T-helper 17 cell (primary cell): ENCODE data around the gene RASSF1. TPM values are rescaled to one million over a fixed set of nuclear protein-coding genes. Genes with fewer than 3 reads are reported as not detected.

Source experiments
- ATAC-seq: fragments of 150-1000 bp; cut with Tn5 transposase; 2 replicates; pipeline ENCODE4 v1.10.0; 2021; ENCODE audit warnings: mild to moderate bottlenecking, moderate library complexity
- DNase-seq, 3 donors: peaks; one replicate each; pipeline versions ENCODE4 v3.0.0 to v3.0.0-alpha.2; 2020 to 2021
- H3K9me3 ChIP-seq: one replicate; pipeline ENCODE4 v1.7.0; 2013; ENCODE audit warnings: low read length, mild to moderate bottlenecking; ENCODE audit not compliant: control insufficient read depth, poor library complexity, severe bottlenecking
- H3K27ac Mint-ChIP-seq: one replicate; pipeline ENCODE4 v1.8.0; 2022; ENCODE audit warnings: mild to moderate bottlenecking, moderate library complexity, mixed read lengths
- H3K27me3 Mint-ChIP-seq: one replicate; pipeline ENCODE4 v1.8.0; 2022; ENCODE audit warnings: mixed read lengths
- H3K36me3 Mint-ChIP-seq: one replicate; pipeline ENCODE4 v1.8.0; 2022; ENCODE audit warnings: low read depth, mixed read lengths
- H3K4me1 Mint-ChIP-seq: one replicate; pipeline ENCODE4 v1.8.0; 2022; ENCODE audit warnings: mild to moderate bottlenecking, mixed read lengths
- H3K4me3 Mint-ChIP-seq: one replicate; pipeline ENCODE4 v1.8.0; 2022; ENCODE audit warnings: mild to moderate bottlenecking, moderate library complexity, mixed read lengths
- total RNA-seq, 4 donors: library from RNA in 2 of 4; stranded (reverse) in 2 of 4; gene quantifications; one replicate each; pipeline ENCODE4 v1.2.3 and lab custom pipeline; 2022 to 2026

Gene RASSF1
- total RNA-seq, 2 donors from 2014 or later: 83.5 to 105 TPM

- no peaks in the 10 kb centered on the region for H3K27me3 Mint-ChIP-seq
- H3K4me1 Mint-ChIP-seq: peaks cover 34% of the 10 kb centered on the region
- DNase-seq (peak; percentile 70 to 75 (median 70)), ATAC-seq (peak; percentile 40)
- H3K9me3 ChIP-seq: no peaks in the 10 kb centered on the region
- peaks cover 2% of the 10 kb centered on the region for H3K36me3 Mint-ChIP-seq
- peak within 1 kb of the TSS; percentile 24 for H3K27ac Mint-ChIP-seq
- H3K4me3 Mint-ChIP-seq: peak within 1 kb of the TSS; percentile 85
Observed at GRCh38 chr3:50345586-50346234, 5.1 kb upstream of the RASSF1 start, which contains the start of gene ZMYND10. ZMYND10 (minus strand) TSS chr3:50345732; CDS start chr3:50345579, 153 bp downstream.

- Mint-ChIP-seq H3K27me3 (no peaks in the 10 kb centered on the region), H3K4me3 (peak overlapping the region; percentile 59), H3K27ac (no peak overlapping the region), H3K36me3 (peaks cover under 1% of the 10 kb centered on the region), H3K4me1 (peaks cover 28% of the 10 kb centered on the region)
- no peak for DNase-seq
- H3K9me3 ChIP-seq: no peaks in the 10 kb centered on the region
- no peak for ATAC-seq
Observed at GRCh38 chr3:50345008-50345407, 4.4 kb upstream of the RASSF1 start.

- DNase-seq (no peak), ATAC-seq (no peak)
- Mint-ChIP-seq H3K27me3 (no peaks in the 10 kb centered on the region), H3K27ac (peak overlapping the region; percentile 99), H3K4me1 (peaks cover 39% of the 10 kb centered on the region), H3K4me3 (no peak overlapping the region), H3K36me3 (peaks cover 4% of the 10 kb centered on the region)
- no peaks in the 10 kb centered on the region for H3K9me3 ChIP-seq
Observed at GRCh38 chr3:50342813-50343633, 2.4 kb upstream of the RASSF1 start.

- DNase-seq (no peak), ATAC-seq (no peak)
- peaks cover 40% of the 10 kb centered on the region for H3K4me1 Mint-ChIP-seq
- no peaks in the 10 kb centered on the region for H3K9me3 ChIP-seq
- no peaks in the 10 kb centered on the region for H3K27me3 Mint-ChIP-seq
- peak overlapping the region; percentile 99 for H3K27ac Mint-ChIP-seq
- H3K36me3 Mint-ChIP-seq: peaks cover 5% of the 10 kb centered on the region
- H3K4me3 Mint-ChIP-seq: peak overlapping the region; percentile 41
Observed at GRCh38 chr3:50341996-50342650, 1.5 kb upstream of the RASSF1 start.

DNA sequence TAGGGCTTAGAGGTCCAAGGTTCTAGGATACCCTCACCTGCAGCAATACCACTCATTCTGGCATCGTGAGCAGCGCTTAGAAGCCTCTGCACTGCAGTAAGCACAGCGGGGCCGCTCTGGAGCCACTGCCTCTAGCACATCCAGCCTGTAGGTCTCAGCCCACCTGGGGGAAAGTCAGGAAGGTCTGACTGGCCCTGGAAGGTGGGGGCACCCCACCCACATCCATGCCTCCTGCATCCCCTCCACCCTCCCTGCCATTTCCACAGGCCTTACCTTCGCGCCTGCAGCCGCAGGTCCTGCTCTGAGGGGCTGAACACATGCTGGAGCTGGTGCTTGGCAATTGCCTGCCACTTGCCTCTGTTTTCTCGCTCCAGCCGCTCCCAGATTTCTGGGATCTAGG lies 901 bp upstream of the RASSF1 start:
- Mint-ChIP-seq H3K4me1 (peaks cover 41% of the 10 kb centered on the region), H3K27me3 (no peaks in the 10 kb centered on the region), H3K27ac (peak overlapping the region; percentile 99), H3K4me3 (peak overlapping the region; percentile 97), H3K36me3 (peaks cover 5% of the 10 kb centered on the region)
- DNase-seq: no peak
- H3K9me3 ChIP-seq: no peaks in the 10 kb centered on the region
- ATAC-seq: no peak

- no peaks in the 10 kb centered on the region for H3K9me3 ChIP-seq
- ATAC-seq: no peak
- Mint-ChIP-seq H3K27me3 (no peaks in the 10 kb centered on the region), H3K4me1 (peaks cover 50% of the 10 kb centered on the region), H3K27ac (peak overlapping the region; percentile 99), H3K4me3 (peak overlapping the region; percentile 97), H3K36me3 (peaks cover 5% of the 10 kb centered on the region)
- DNase-seq: no peak
Observed at GRCh38 chr3:50340147-50340447, 539 bp downstream of the RASSF1 start.

DNA sequence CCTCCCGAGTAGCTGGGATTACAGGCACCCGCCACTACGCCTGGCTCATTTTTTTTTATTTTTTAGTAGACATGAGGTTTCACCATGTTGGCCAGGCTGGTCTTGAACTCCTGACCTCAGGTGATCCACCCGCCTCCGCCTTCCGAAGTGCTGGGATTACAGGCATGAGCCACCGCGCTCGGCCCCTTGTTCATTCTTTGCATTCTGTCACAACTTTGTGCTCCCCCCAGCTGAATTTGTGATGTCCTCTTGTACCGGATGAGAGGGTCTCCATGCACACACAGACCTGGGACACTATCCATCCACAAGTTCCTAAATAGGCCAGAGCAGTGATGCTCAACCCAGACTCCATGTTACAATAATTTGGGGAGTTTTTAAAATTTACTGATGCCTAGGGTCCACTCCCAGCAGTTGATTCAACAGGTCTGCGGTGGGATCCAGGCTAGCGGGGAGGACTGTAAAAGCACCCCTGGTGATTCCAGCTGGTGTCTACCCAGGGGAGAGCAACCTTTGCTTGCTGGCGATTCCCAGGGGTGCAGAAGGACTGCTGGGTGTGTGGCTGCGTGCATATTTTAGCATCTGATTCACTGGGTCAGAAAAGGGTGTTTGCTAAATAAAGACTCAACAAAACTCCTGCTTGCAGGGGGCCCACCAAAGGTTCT lies 1.0 kb downstream of the RASSF1 start:
- H3K4me3 Mint-ChIP-seq: peak overlapping the region; percentile 97
- H3K27me3 Mint-ChIP-seq: no peaks in the 10 kb centered on the region
- ATAC-seq (no peak), DNase-seq (no peak)
- H3K4me1 Mint-ChIP-seq: peaks cover 51% of the 10 kb centered on the region
- H3K9me3 ChIP-seq: no peaks in the 10 kb centered on the region
- H3K27ac Mint-ChIP-seq: peak overlapping the region; percentile 99
- H3K36me3 Mint-ChIP-seq: peaks cover 5% of the 10 kb centered on the region

DNA sequence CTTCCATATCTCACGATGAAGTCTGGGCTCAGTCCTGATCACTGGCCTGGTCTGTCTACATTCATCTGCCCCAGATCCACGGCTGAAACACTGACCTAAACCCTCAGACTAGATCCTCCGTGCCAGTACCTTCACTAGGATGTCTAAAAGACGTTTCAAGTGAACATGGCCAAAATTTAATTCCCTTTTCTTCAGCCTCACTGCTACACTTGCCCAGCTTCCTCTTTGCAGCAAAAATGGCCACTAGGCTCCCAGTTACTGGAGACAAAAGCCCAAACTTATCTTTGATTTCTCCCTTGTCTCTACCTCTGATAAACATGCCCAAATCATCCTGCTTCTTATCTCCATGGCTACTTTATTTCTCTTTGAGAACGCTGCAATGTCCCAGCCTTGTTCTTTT lies 1.7 kb downstream of the RASSF1 start:
- peaks cover 5% of the 10 kb centered on the region for H3K36me3 Mint-ChIP-seq
- no peaks in the 10 kb centered on the region for H3K27me3 Mint-ChIP-seq
- ATAC-seq (no peak), DNase-seq (no peak)
- H3K4me3 Mint-ChIP-seq: peak overlapping the region; percentile 97
- peak overlapping the region; percentile 99 for H3K27ac Mint-ChIP-seq
- H3K4me1 Mint-ChIP-seq: peaks cover 55% of the 10 kb centered on the region
- H3K9me3 ChIP-seq: no peaks in the 10 kb centered on the region

DNA sequence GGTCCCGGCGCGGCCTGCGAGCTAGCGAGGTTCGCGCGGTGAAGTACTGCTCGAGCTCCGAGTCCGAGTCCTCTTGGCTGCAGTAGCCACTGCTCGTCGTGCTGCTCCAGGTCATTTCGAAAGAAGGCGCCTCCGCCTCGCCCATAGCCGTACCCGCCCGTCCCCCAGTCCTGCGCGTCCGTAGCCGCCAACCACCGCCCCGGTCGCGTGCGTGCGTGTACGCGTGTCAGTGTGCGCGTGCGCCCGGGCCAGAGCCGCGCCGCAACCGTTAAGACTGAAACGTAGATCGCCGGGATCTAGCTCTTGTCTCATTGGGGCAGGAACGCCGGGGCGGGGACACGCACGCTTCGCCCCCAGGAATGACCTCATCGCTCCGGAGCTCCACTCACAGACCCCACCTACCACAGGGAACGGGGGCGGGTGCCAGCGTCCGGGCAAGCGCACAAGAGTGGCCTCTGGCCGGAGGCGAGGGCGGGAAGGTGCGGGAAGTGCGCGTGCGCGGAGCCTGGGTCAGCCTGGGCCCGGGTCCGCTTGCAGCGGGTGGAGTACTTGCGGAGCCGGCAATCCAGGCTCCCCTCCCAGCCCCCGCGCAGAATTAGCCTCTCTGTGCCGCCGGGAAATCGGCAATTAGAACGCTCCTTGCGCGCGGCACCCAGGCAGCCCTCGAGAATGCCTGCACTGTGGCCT lies 3.3 kb downstream of the RASSF1 start:
- peak overlapping the region; percentile 99 for H3K27ac Mint-ChIP-seq
- H3K4me3 Mint-ChIP-seq: peak overlapping the region; percentile 97
- peaks cover 56% of the 10 kb centered on the region for H3K4me1 Mint-ChIP-seq
- peaks cover 5% of the 10 kb centered on the region for H3K36me3 Mint-ChIP-seq
- peak; percentile 80 to 90 (median 85) for DNase-seq
- peak; percentile 81 for ATAC-seq
- no peaks in the 10 kb centered on the region for H3K9me3 ChIP-seq
- H3K27me3 Mint-ChIP-seq: no peaks in the 10 kb centered on the region

DNA sequence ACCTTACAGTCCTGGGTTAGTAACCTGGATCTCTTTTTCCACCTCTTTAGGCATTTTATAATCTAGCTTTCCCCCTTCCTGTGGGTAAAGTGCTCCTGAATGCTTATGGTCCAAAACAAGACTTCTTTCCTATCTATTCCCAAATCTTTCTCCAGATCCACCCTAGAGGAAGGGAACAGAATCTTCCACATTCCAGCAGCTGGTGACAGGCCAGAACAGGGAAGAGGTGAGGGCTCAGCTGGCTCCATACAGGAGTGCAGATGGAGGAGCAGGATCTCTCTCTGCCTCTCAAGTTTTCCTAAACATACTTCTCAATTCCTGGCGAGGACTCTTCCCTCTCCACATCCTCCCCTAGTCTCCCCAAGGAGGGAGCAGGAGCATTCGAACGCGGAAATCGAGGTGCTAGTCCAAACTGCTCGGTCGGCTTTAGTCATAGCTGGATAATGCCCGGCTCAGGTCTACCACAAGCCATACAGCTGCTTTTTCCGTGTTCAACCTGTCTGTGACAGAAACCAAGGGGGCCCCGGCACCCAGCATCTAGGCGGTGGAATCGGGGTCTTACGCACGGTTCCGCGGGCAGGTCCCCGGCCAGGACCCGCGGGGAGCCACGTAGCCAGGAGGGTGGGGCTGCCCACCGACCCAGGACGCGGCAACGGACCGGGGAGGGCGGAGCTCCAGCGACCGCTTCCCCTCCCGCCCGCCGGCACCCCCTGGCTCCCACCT lies 4.0 kb downstream of the RASSF1 start:
- H3K9me3 ChIP-seq: no peaks in the 10 kb centered on the region
- no peaks in the 10 kb centered on the region for H3K27me3 Mint-ChIP-seq
- DNase-seq (no peak), ATAC-seq (peak; percentile 47)
- H3K4me3 Mint-ChIP-seq: peak overlapping the region; percentile 97
- peak overlapping the region; percentile 99 for H3K27ac Mint-ChIP-seq
- H3K4me1 Mint-ChIP-seq: peaks cover 56% of the 10 kb centered on the region
- H3K36me3 Mint-ChIP-seq: peaks cover 5% of the 10 kb centered on the region

DNA sequence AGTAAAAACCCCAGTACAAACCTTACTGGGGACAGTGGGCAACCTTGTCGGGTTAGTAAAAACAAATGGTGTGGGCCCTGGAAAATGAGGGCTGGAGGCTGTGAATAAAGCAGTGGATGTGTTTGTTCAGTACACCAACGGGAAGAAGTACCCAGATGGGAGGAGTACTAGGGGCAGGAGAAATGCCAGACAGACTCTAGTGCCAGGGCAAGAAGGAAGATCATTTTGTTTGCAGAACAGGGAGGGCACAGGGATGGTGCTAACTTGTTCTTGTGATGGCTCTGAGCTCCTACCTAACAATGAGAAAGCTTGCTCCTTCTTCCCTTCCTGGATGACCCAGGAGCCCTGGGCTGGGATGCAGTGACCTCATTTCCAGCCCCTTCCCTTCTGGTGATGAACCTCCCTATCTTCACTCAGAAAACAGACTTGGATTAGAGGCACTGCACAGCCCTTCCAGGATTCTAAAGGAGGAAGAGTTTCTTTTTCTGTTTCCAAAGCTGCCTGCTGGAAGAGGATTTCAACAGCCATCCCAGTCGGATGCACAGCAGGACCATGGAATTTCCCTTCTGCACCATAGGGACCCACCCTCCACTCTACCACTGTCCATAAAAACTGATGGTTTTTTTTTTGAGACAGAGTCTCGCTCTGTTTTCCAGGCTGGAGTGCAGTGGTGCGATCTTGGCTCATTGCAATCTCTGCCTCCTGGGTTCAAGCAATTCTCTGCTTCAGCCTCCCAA lies 6.1 kb downstream of the RASSF1 start:
- Mint-ChIP-seq H3K4me3 (peak overlapping the region; percentile 19), H3K27me3 (no peaks in the 10 kb centered on the region), H3K36me3 (peaks cover 5% of the 10 kb centered on the region), H3K27ac (peak overlapping the region; percentile 99), H3K4me1 (peaks cover 45% of the 10 kb centered on the region)
- no peaks in the 10 kb centered on the region for H3K9me3 ChIP-seq
- ATAC-seq (no peak), DNase-seq (no peak)
